NT2/D1 (cell line): ENCODE measurements around the gene F5.

Experiments
- SUZ12 ChIP-seq: IDR thresholded peaks from 2 replicates; pipeline ENCODE4 v1.6.1; 2011; ENCODE audit not compliant: insufficient read length, insufficient read depth; ENCODE audit errors: extremely low read depth
- YY1 ChIP-seq: IDR thresholded peaks from 2 replicates; pipeline ENCODE4 v1.6.1; 2011; ENCODE audit not compliant: insufficient read length, insufficient read depth
- ZNF274 ChIP-seq: IDR thresholded peaks from 2 replicates; pipeline ENCODE4 v1.6.1; 2011; ENCODE audit warnings: mild to moderate bottlenecking, low read depth, low read length

- TF ChIP-seq ZNF274 (no peak), SUZ12 (no peak), YY1 (no peak)
Measured at GRCh38 chr1:169478094-169478672, 108.1 kb downstream of the F5 start.
